ENCODE measurements around the gene PALS2.

Gene PALS2

GRCh38 chr7:24604630-24605029 is 31.4 kb downstream of the PALS2 start:
- no peak for TF ChIP-seq CTCF (IDR thresholded peaks at IDR 0.05; ENCODE audit: low read depth, low read length)
- H3K4me3 ChIP-seq (ENCODE audit: low read depth, low read length): no peak overlapping the region
- no peak for DNase-seq
- no peaks in the 10 kb centered on the region for H3K9me3 ChIP-seq (ENCODE audit: severe bottlenecking)
- H3K27ac ChIP-seq: no peak overlapping the region
- H3K36me3 ChIP-seq: no peaks in the 10 kb centered on the region; the same call in 1 of the 2 replicates
- no peaks in the 10 kb centered on the region for H3K27me3 ChIP-seq (ENCODE audit: insufficient read depth, low read depth, severe bottlenecking)

GRCh38 chr7:24608504-24608903 is 35.3 kb downstream of the PALS2 start:
- Histone ChIP-seq H3K27me3 (ENCODE audit: insufficient read depth, low read depth, severe bottlenecking) (no peaks in the 10 kb centered on the region), H3K27ac (no peak overlapping the region), H3K36me3 (no peaks in the 10 kb centered on the region), H3K4me3 (ENCODE audit: low read depth, low read length) (no peak overlapping the region), H3K9me3 (ENCODE audit: severe bottlenecking) (no peaks in the 10 kb centered on the region)
- no peak for DNase-seq
- TF ChIP-seq CTCF (IDR thresholded peaks at IDR 0.05; ENCODE audit: low read depth, low read length): no peak

- no peak for DNase-seq
- Histone ChIP-seq H3K9me3 (ENCODE audit: severe bottlenecking) (no peaks in the 10 kb centered on the region), H3K36me3 (no peaks in the 10 kb centered on the region), H3K27me3 (ENCODE audit: insufficient read depth, low read depth, severe bottlenecking) (no peaks in the 10 kb centered on the region), H3K27ac (no peak overlapping the region), H3K4me3 (ENCODE audit: low read depth, low read length) (no peak overlapping the region)
- no peak for TF ChIP-seq CTCF (IDR thresholded peaks at IDR 0.05; ENCODE audit: low read depth, low read length)
These were observed 35.8 kb downstream of the PALS2 start for GRCh38 chr7:24609059-24609458.

- no peak for DNase-seq
- Histone ChIP-seq H3K4me3 (ENCODE audit: low read depth, low read length) (no peak overlapping the region), H3K27ac (no peak overlapping the region), H3K27me3 (ENCODE audit: insufficient read depth, low read depth, severe bottlenecking) (no peaks in the 10 kb centered on the region), H3K36me3 (no peaks in the 10 kb centered on the region), H3K9me3 (ENCODE audit: severe bottlenecking) (no peaks in the 10 kb centered on the region)
- no peak for TF ChIP-seq CTCF (IDR thresholded peaks at IDR 0.05; ENCODE audit: low read depth, low read length)
These were observed 36.3 kb downstream of the PALS2 start for GRCh38 chr7:24609570-24609969.

GRCh38 chr7:24611130-24611529 is 37.9 kb downstream of the PALS2 start:
- no peak for TF ChIP-seq CTCF (IDR thresholded peaks at IDR 0.05; ENCODE audit: low read depth, low read length)
- no peak for DNase-seq
- Histone ChIP-seq H3K27me3 (ENCODE audit: insufficient read depth, low read depth, severe bottlenecking) (no peaks in the 10 kb centered on the region), H3K27ac (no peak overlapping the region), H3K36me3 (no peaks in the 10 kb centered on the region), H3K9me3 (ENCODE audit: severe bottlenecking) (no peaks in the 10 kb centered on the region), H3K4me3 (ENCODE audit: low read depth, low read length) (no peak overlapping the region)

- H3K27me3 ChIP-seq (ENCODE audit: insufficient read depth, low read depth, severe bottlenecking): no peaks in the 10 kb centered on the region
- no peak overlapping the region for H3K27ac ChIP-seq
- H3K9me3 ChIP-seq (ENCODE audit: severe bottlenecking): no peaks in the 10 kb centered on the region
- no peaks in the 10 kb centered on the region for H3K36me3 ChIP-seq
- no peak for DNase-seq
- no peak overlapping the region for H3K4me3 ChIP-seq (ENCODE audit: low read depth, low read length)
- TF ChIP-seq CTCF (IDR thresholded peaks at IDR 0.05; ENCODE audit: low read depth, low read length): no peak
These were observed 44.8 kb downstream of the PALS2 start for GRCh38 chr7:24617957-24618616.

Measured in WERI-Rb-1 (cell line).